ENCODE measurements around the gene SDHAF1.

SDHAF1 gene

DNA sequence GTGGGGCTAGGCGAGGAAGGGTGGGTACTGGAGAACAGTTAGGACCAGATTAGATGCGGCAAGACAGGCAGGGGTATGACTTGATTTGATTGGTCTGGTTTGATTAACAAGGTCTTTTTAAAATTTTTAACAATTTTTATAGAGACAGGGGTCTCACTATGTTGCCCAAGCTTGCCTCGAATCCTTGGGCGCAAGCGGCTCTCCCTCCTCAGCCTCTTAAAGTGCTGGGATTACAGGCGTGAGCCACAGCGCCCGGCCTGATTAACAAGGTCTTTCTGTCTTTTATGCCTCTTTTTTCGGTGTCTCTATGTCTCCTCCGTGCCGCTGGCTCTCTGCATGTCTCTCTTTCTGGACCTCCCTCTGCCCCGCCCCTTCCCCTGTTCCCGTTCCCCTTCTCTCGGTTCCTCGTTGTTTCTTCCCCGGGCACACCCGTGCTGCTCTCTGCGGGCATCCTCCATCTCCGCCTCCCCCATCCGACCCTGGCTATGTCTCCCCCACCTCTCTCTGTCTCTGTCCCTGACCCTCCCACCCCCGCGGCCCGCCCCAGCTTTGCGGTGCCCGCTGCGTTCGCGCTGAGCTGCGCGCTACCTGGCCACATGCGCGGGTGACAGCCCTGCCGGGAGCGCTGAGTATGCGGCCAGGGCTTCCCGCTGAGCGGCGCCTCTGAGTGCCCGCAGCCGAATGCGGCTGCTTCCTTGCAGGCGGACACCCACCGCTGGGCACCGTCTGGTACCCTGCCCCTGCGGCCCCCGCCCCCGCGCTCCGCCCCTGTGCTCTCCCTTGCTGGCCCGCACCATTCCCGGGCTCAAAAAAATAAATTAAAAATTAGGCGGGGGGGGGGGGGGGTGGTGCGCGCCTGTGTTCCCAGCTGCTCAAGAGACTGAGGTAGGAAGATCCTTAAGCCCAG is 8.1 kb upstream of the SDHAF1 start:
- peak; percentile 28 for DNase-seq (ENCODE audit: low read depth)

DNA sequence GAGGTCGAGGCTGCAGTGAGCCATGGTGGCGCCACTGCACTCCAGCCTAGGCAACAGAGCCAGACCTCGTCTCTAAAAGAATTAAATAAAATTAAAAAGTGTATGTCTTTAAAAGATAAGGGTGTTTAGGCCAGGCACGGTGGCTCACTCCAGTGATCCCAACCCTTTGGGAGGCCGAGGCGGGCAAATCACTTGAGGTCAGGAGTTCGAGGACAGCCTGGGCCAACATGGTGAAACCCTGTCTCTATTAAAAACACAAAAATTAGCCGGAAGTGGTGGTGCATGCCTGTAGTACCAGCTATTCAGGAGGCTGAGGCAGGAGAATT is 7.5 kb upstream of the SDHAF1 start:
- no peak for DNase-seq (ENCODE audit: low read depth)

DNA sequence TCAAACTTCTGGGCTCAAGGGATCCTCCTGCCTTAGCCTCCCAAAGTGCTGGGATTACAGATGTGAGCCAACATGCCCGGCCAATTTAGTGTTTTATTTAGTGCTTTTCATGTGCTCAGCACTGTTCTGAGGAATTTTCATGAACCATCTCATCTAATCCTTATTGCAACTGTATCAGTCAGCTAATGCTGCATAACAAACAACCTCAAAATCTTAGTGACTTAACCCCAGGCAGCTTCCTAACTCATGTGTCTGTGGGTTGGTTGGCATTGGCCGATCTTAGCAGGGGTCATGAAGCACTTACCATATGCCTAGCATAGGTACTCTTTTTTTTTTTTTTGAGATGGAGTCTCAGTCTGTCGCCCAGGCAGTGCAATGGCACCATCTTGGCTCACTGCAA is 6.2 kb upstream of the SDHAF1 start:
- no peak for DNase-seq (ENCODE audit: low read depth)

DNA sequence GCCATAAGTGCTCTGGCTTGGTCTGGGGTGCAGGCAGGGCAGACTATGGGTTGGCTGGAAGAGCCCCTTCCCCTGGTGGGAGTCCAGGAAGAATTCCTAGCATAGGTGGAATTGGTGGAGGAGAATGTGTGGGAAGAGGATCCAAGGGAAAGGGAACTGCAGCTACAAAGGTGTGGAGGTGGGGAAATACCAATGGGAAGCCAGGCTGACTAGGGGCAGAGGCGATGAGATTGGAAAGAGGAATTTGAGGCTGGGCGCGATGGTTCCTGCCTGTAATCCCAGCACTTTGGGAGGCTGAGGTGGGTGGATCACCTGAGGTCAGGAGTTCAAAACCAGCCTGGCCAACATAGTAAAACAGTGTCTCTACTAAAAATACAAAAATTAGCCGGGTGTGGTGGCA is 4.8 kb upstream of the SDHAF1 start:
- no peak for DNase-seq (ENCODE audit: low read depth)

DNA sequence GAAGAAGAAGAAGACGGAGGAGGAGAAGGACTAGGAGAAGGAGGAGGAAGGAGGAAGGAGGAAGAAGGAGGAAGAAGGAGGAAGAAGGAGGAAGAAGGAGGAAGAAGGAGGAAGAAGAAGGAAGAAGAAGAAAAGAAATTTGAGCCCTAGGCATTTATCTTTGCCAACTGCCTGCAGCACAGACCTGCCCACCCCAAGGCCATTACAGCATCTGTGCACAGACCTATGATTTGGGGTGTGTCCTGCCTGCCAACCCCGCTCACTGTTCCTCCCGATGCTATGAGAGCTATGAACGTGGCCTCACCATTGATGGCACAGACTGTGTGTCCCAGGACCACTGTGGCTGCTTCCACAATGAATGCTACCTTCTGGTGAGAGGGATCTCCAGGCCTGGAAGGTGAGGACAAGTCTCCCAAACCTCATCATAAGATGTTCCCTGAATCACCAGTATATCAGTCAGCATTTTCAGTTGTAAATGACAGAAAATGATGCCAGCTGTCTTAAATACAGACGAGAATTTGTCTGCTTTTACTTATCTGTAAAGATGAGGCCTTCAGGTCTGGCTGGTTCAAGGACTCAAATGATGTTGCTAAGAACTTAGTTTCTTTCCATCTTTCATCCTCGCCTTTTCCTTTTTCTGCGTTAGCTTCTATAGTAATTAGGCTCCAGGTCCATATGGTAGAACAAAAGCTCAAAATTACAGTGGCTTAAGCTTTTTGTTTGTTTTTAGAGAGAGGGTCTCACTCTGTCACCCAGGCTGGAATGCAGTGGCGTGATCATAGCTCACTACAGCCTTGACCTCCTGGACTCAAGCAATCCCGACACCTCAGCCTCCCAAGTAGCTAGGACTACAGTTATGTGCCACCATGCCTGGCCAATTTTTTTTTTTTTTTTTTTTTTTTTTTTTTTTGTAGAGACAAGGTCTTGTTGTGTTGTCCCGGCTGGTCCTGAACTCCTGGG is 3.9 kb upstream of the SDHAF1 start:
- no peak for DNase-seq (ENCODE audit: low read depth)

DNA sequence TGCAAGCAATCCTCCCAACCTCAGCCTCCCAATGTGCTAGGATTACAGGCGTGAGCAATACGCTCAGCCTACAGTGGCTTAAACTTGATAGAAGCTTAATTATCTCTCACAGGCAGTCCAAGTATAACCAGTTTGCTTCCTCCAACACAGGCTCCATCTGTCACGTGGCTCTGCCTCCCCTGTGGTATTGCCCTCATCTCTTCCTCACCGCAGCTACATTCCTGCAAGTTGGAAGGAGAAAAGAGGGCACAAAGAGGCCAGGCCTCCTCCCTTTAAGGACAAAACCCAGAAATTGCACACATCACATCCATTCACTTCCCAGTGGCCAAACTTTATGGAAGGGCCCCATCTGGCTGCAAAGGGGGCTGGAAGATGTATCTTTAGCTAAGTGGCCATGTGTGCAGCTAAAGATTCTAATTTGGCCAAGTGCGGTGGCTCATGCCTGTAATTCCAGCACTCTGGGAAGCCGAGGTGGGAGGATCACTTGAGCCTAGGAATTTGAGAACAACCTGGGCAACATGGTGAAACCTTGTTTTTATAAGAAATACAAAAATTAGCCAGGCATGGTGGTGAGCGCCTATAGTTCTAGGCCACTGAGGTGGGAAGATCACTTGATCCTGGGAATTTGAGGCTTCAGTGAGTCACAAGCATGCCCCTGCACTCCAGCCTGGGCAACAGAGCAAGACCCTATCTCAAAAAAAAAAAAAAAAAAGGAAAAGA is 3.1 kb upstream of the SDHAF1 start:
- peak; percentile 47 for DNase-seq (ENCODE audit: low read depth)

DNA sequence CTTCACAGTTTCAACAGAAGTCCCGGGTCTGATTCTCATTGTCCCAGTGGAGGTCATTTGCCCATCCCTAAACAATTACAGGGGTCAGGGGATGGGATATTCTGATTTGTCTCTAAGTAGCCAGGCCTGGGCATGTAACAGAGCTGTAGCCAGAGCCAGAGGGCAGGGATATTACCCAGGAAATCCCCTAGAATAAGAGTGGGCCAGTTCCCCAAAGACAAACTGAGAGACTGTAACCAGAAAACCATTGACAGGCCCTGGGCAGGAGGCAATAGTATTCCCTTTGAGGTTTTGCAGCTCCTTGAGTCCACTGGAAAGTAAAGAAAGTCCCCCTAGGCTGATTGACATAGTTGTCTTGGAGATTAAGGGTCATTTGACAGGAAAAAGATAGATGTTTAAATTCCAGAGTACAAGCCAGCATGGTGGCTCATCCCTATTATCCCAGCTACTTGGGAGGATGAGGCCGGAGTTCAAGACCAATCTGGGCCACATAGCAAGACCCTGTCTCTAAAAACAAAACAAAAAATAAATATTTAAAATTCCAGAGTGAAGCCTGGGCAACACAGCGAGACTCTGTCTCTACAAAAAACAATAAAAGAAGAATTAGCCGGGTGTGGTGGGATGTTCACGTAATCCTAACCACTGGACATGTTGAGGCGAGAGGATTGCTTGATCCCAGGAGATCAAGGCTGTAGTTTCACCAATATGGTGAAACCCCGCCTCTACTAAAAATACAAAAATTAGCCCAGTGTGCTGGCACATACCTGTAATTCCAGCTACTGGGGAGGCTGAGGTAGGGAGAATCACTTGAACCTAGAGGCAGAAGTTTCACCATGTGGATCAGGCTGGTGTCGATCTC is 1.9 kb upstream of the SDHAF1 start:
- DNase-seq (ENCODE audit: low read depth): peak; percentile 15

DNA sequence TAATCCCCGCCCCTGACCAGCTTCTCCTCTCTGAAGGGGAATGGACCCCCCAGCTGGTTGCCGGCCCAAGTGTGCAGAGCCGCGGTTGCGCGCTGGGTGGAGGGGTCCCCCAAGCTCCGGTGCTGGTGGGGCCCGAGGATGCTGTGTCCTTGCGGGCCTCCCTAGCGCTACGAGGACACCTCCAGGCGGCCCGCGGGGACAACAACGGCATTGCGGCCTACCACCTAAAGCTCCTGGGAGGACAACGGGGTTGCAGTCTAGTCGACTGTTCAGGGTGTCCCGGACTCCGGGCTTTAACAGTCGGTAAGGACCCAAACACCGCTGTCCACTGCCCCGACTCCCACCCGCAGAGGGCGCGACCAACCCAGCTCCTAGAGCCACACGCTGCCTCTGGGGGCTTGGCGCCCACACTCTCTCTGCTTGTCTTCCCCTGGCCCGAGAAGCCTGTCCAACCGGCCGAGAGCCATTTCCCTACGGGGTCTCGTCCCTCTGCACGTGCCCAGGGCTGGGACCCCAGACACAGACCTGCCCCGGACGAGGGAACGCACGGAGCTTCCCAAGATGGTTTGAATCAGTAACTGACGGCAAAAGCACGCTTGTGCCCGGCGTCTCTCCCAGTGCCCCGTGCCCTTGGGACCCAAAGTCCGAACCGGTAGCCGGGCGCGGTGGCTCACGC is 927 bp upstream of the SDHAF1 start:
- no peak for DNase-seq (ENCODE audit: low read depth)

DNA sequence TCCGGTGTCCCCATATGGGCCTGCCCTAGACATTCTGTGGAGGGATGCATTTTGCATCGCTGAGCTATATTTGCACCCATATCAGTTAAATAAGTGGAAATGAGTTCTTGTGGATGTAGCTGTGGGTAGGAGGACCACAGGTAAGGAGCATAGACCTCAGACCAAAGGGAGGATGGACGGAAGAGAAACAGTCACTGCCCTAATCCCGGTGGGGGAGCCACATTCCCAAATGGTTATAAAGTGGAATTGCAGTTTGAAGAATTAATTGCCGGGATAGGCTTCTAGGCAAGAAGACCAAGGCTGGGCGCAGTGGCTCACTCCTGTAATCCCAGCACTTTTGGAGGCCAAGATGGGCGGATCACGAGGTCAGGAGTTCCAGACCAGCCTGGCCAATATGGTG is 1.8 kb downstream of the SDHAF1 start:
- DNase-seq (ENCODE audit: low read depth): no peak

DNA sequence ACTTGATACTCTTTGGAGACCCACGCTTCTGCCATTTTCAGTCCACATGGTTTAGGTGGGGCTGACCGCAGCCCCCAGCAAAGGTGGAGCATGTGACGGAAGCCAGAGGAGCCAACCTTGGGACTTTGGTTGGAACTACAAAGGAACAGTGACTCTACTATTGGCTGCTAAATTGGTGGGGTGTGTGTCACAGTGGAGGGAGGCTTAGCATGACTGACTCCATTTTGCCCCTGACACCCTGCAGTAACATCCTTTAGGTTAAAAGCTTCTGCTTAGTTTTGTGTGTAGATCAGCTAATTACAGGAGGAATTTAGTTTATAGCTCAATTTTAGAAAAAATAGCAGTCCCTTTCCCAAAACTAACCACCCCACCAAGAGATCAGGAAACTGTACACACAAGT is 6.6 kb downstream of the SDHAF1 start:
- no peak for DNase-seq (ENCODE audit: low read depth)

DNA sequence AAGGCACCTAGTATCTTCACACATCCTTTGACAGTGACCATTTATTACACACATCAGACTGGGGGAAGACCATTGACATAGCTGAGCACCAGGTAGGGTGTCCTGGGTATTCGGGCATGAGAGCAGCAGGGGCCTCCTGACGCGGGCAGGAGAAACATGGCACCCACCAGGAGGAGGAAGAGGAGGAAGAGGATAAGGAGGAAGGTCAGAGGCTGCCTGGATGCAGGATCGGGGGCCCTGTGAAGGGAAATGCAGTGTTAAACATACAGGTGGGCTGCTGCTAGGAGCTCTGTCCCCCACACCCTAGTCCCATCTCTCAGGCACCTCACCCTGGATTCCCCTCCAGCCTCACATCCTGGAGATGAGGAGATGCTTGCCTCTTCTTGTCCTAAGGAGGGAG is 8.3 kb downstream of the SDHAF1 start:
- DNase-seq (ENCODE audit: low read depth): no peak

DNA sequence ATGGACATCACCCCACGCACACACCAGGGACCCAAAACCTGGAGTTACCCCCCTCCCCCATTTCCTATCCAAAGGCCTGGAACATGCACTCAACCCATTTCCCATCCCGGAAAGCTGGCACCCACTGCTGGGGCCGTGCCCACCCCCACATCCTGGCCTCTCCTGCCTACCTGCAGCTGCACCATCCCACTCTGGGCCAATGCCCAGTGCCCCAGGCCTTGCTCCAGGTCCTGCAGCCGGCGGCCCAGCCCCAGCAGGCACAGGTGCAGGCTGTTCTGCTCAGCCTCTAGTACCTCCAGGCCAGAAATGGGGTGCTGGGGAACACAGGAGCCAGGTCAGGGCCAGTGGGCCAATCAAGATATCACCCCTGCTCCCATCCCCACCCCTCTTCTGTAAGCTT is 12.0 kb downstream of the SDHAF1 start:
- no peak for DNase-seq (ENCODE audit: low read depth)

DNA sequence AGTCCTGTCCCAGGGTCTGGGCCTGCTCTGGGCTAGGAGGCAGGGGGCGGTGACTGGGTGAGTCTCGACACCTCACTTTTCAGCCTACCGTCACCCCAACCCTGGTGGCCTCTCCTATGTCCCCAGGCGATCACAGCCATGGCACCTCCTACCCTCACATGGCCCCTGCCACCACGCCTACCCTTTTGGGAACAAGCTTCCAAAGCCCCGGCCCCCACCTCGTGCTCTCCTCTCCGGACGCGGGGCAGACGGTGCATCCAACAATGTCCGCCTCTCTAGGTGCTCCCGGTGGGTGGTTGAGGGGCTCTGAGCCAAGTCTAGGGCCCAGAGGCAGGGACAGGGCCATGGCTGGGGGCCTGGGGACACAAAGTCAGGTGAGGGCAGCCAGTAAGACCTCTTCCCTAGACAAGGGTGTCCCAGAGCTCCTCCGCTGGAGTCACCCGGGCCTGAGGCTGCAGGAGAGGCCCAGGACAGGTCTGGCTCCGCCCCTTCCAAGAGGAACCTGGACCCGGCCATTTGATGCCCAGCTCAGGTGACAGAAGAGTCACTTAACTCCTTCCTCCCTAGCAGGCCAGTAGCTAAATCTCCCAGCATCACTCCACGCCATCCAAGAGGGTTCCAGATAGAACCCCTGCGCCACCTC is 13.5 kb downstream of the SDHAF1 start, which contains the start of gene SYNE4:
SYNE4 (minus strand) TSS at position 478 of the 643 bp plus-strand sequence; CDS start at position 346, 132 bp downstream.
- no peak for DNase-seq (ENCODE audit: low read depth)

DNA sequence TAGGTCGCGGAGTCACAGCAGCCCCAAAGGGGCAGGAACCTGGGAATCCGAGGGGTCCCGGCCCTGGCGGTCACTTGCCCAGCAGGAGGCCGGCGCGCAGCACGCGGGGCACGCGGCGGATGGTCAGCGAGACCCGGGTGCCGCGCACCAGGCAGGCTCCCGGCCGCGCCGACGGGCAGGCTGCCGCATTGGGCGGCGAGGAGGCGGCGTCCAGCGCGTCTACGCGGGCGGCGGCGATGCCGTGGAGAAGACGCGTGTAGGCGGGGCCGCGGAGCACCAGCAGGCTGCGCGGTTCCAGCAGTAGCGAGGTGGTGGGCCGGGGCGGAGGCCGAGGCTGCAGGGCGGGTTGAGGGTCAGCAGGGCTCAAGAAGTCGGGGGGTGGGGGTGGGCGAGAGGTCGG is 14.2 kb downstream of the SDHAF1 start:
- peak; percentile 68 for DNase-seq (ENCODE audit: low read depth)

DNA sequence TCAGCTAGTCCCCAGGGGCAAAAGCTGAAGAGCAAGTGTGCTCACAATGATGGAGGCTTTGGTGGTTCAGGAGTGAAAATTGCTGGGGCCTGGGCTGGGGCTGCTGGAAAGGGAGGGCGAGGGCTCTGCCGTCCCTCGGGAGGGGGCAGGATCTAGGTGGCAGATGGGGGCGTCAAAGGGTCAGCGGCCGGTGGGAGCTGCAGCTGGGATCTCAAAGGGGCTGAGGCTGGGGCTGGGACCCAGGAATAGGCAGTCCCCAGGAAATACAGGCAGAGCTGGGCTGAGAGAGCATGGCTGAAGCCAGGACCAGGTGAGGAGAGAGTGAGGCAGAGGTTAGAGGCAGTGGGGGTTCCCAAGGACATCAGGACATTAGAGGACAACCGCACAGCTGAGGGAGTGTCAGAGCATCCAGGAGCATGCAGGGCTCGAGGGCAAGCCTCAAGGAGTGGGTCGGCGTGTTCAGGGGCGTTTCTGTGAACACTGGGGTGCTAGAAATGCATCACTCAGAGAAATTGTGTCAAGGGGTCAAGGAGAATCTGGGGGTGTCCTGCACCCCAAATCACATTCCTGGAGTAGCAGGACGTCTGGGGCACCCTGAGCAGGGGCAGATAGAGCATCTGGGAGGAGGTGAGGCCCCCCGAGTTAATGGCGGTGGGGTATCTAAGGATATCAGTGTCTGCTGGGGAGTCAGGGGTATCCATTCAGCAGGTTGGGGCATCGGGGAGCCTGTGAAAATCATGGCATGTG is 14.8 kb downstream of the SDHAF1 start:
- DNase-seq (ENCODE audit: low read depth): no peak

DNA sequence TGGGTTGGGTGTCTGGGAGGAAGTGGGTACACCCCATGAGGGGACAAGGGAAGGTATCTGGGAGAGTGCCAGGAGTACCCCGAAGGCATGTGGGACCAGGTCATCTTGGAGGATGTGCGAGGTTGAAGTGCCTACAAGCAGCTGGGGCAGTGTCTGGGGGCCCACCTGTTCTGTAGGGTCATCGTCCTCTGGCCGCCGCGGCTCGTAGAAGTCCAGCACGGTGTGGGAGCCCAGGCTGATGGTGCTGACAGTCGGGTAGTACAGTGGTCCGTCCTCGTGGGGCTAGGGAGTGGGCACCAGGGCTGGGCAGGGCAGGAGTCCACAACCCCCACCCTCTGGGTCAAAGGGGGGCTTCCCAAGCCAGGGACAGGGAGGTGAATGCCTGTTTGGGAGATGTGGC is 15.4 kb downstream of the SDHAF1 start:
- DNase-seq (ENCODE audit: low read depth): no peak

DNA sequence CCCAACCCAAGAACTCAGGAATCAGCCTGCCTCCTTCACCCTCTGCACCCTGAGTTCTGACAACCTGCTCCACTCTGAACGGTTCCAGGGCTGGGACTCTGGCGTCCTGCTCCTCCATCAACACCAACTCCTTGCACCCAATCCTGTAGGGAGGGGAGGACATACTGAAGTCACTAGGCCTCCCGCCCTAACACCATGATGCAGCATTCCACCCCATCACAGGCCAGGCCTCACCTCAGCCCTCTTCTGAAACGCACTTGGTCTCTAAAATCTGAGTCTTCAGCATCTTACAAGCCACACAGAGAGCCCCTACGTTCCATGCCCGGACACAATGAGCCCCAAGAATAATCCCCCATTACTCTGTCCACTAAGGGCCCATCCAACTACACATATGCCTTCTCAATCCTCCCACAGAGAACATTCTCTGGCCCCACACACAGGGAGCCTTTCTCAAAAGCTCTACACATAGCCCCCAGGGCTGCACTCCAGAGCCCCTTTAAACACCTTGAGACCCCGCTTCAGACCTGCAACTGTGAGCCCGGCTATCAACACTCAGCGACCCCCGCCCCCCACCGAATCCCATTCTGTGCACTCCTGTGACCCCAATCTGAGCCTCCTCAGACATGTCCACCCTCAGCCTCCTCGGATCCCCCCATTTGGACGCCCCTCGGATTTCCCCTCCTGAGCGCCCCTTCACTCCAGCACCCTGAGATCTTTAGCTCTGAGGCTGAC is 18.5 kb downstream of the SDHAF1 start:
- DNase-seq (ENCODE audit: low read depth): no peak

DNA sequence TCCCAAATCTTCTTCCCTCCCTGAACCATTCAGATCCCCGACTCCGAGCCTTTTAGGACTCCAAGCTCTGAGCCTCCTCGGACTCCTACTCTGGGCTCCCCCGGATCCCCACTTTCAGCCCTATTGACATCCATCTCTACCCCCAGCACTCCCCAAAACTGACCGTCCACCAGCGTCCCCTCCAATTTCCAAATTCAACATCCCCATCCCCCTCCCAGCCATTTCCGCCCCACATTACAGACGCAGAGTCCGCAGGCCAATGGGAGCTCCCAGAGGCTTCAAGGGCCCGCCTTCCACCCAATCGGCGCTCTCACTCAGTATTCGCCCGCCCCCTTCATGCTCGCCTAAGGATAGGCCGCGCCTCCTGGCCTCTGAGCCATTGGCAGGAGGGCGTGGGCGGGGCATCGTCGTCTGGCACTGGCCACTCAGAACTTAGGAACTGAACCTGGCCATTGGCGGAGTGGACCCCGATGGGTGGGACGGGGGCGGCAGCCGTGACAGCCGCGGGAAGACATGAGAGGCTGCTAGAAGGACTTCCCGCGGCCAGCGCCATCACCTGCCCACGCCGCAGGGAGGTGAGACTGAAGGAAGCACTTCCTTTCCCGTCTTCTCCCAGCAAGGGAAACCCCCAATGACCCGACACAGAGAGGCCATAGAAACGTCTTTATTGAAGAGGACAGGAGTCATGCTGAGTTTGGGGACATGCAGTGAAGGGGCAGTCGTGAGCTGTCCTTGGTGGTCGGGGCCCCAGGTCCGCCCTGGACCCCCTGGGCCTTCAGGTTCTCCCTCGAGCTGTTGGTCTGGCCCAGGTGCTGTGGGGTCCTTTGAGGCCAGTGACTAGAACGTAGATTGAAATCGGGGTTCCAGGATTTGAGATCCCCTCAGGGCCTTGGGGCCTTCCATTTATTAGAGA is 19.3 kb downstream of the SDHAF1 start, which contains the start of gene ALKBH6:
ALKBH6 (minus strand) TSS at position 202 of the 913 bp plus-strand sequence. CDS start 816 bp downstream, outside the sequence.
- DNase-seq (ENCODE audit: low read depth): peak; percentile 99

All from EH (cell line).